ENCODE measurements around the gene DMD.

DMD gene

DNA sequence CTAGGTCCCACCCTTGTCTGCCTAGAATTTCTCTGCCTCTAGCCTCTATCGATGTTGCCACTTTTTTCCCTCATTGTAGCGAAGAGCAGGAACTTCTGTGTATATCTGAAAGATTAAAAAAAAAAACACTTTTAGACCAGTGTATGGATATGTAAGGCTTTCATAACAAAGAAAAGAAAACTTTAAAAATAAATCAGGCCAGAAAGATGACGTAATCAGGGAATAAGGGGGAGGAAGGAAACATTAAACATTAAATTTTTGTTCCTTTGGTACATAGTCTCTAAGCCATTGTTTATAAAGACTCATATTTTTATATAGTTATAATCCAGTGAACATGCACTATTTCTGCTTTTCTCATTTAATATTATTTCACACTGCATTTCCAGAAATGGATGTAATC, 2113.3 kb downstream of the DMD start:
- Histone ChIP-seq H3K36me3 (replicated peaks; ENCODE audit: low read depth, low read length) (peaks cover 3% of the 10 kb centered on the region), H3K9ac (ENCODE audit: low read length) (no peak overlapping the region), H3K27me3 (ENCODE audit: low read depth, low read length) (no peaks in the 10 kb centered on the region), H3K4me1 (ENCODE audit: low read length) (peaks cover 71% of the 10 kb centered on the region), H3K4me3 (ENCODE audit: low read length) (no peak overlapping the region), H3K27ac (ENCODE audit: low read length) (peak overlapping the region; percentile 100), H3K79me2 (ENCODE audit: low read length) (no peaks in the 10 kb centered on the region), H3K4me2 (ENCODE audit: low read length) (no peak overlapping the region), H2AFZ (ENCODE audit: low read depth, low read length) (no peak overlapping the region), H4K20me1 (ENCODE audit: insufficient read depth, low read length) (no peaks in the 10 kb centered on the region), H3K9me3 (ENCODE audit: insufficient read depth, low read length) (no peaks in the 10 kb centered on the region)
- TF ChIP-seq EZH2phosphoT487 (IDR thresholded peaks at IDR 0.05; ENCODE audit: low read depth): no peak
- TF ChIP-seq, protein P1, sequence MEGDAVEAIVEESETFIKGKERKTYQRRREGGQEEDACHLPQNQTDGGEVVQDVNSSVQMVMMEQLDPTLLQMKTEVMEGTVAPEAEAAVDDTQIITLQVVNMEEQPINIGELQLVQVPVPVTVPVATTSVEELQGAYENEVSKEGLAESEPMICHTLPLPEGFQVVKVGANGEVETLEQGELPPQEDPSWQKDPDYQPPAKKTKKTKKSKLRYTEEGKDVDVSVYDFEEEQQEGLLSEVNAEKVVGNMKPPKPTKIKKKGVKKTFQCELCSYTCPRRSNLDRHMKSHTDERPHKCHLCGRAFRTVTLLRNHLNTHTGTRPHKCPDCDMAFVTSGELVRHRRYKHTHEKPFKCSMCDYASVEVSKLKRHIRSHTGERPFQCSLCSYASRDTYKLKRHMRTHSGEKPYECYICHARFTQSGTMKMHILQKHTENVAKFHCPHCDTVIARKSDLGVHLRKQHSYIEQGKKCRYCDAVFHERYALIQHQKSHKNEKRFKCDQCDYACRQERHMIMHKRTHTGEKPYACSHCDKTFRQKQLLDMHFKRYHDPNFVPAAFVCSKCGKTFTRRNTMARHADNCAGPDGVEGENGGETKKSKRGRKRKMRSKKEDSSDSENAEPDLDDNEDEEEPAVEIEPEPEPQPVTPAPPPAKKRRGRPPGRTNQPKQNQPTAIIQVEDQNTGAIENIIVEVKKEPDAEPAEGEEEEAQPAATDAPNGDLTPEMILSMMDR (IDR thresholded peaks at IDR 0.05; ENCODE audit: low read depth, low read length): no peak

DNA sequence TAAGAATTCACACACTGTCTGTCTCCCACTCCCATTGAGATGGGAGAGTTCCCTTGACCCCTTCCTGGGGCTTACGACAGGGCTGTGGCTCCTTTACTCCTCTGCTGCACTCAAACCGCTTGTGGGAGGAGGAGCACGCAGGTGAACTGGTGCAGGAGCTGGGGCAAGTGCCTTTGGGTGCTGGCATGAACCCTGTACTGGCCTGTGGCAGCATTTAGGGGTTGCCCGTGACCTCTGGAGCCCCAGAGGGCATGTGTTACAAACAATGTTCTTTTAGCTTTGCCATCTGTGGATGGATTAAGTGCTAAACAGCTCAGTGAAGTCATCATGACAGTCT, 2117.7 kb downstream of the DMD start:
- Histone ChIP-seq H3K36me3 (replicated peaks; ENCODE audit: low read depth, low read length) (peaks cover 3% of the 10 kb centered on the region), H3K4me3 (ENCODE audit: low read length) (no peak overlapping the region), H3K4me1 (ENCODE audit: low read length) (peaks cover 47% of the 10 kb centered on the region), H3K27ac (ENCODE audit: low read length) (peak overlapping the region; percentile 75), H2AFZ (ENCODE audit: low read depth, low read length) (peak overlapping the region; percentile 81; the same call in 1 of the 2 replicates), H3K27me3 (ENCODE audit: low read depth, low read length) (no peaks in the 10 kb centered on the region), H3K9ac (ENCODE audit: low read length) (peak overlapping the region; percentile 54; the same call in 1 of the 2 replicates), H4K20me1 (ENCODE audit: insufficient read depth, low read length) (no peaks in the 10 kb centered on the region), H3K9me3 (ENCODE audit: insufficient read depth, low read length) (no peaks in the 10 kb centered on the region), H3K4me2 (ENCODE audit: low read length) (peak overlapping the region; percentile 68), H3K79me2 (ENCODE audit: low read length) (no peaks in the 10 kb centered on the region)
- no peak for TF ChIP-seq EZH2phosphoT487 (IDR thresholded peaks at IDR 0.05; ENCODE audit: low read depth)
- TF ChIP-seq, protein P1 (IDR thresholded peaks at IDR 0.05; ENCODE audit: low read depth, low read length): no peak

DNA sequence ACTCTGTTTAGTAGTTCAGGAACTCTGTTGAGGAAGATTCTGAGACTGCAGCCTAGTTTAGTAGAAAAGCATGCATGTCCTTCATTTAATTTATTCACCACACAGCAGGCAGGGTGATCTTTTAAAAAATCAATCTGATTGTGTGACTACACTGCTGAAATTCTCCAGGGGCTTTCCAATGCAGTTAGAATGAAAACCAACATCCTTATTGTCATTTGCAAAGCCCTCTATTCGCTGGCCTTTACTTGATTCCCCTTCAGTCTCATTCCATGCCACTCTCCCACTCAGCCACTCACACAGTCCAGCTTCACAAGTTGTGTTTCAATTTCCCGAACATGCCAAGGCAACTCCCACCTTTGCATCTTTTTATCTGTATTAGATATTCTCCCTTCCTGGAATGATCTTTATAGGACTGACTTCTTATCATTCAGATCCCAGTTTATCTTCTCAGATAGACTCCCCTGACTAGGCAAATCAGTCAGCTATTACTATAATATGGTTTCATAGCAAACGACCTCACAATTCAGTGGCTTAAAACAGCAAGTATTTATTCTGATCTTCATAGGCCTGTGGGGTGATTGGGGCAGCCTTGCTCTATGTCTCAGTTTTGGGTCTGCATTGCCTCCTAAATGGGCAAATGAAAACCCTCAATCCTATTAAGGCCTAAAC, 2118.2 kb downstream of the DMD start:
- Histone ChIP-seq H3K9ac (ENCODE audit: low read length) (peak overlapping the region; percentile 54), H3K36me3 (replicated peaks; ENCODE audit: low read depth, low read length) (peaks cover 3% of the 10 kb centered on the region), H3K9me3 (ENCODE audit: insufficient read depth, low read length) (no peaks in the 10 kb centered on the region), H2AFZ (ENCODE audit: low read depth, low read length) (peak overlapping the region; percentile 81; the same call in 1 of the 2 replicates), H3K79me2 (ENCODE audit: low read length) (no peaks in the 10 kb centered on the region), H3K4me1 (ENCODE audit: low read length) (peaks cover 42% of the 10 kb centered on the region), H3K4me2 (ENCODE audit: low read length) (peak overlapping the region; percentile 68), H3K4me3 (ENCODE audit: low read length) (peak overlapping the region; percentile 10; the same call in 1 of the 2 replicates), H4K20me1 (ENCODE audit: insufficient read depth, low read length) (no peaks in the 10 kb centered on the region), H3K27ac (ENCODE audit: low read length) (peak overlapping the region; percentile 75), H3K27me3 (ENCODE audit: low read depth, low read length) (no peaks in the 10 kb centered on the region)
- TF ChIP-seq, protein P1 (IDR thresholded peaks at IDR 0.05; ENCODE audit: low read depth, low read length): no peak

DNA sequence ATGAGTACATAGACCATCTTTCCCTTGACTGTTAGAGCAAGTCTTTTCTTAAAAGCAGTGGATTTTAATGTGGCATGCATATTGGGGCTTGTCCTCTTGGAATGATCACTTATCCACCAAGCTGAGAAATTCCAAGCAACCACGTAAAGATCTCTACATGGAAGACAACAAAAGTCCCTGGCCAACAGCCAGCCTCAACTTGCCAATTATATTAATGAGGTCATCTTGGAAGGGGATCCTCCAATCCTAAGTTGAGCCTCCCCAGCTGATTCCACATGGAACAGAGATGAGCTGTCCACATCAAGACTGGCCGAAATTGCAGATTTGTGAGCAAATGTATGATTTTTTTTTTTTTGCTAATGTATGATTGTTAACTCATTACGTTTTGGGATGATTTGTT, 2118.9 kb downstream of the DMD start:
- 0 out of 2 replicates have a peak overlapping the region, but pooled peaks have one; percentile 81 for H2AFZ ChIP-seq (ENCODE audit: low read depth, low read length)
- H3K4me2 ChIP-seq (ENCODE audit: low read length): peak overlapping the region; percentile 68
- H3K4me1 ChIP-seq (ENCODE audit: low read length): peaks cover 35% of the 10 kb centered on the region
- H3K4me3 ChIP-seq (ENCODE audit: low read length): no peak overlapping the region
- H3K27ac ChIP-seq (ENCODE audit: low read length): peak overlapping the region; percentile 75
- no peaks in the 10 kb centered on the region for H4K20me1 ChIP-seq (ENCODE audit: insufficient read depth, low read length)
- H3K9ac ChIP-seq (ENCODE audit: low read length): peak overlapping the region; percentile 54
- H3K79me2 ChIP-seq (ENCODE audit: low read length): no peaks in the 10 kb centered on the region
- H3K27me3 ChIP-seq (ENCODE audit: low read depth, low read length): no peaks in the 10 kb centered on the region
- peaks cover 3% of the 10 kb centered on the region for H3K36me3 ChIP-seq (replicated peaks; ENCODE audit: low read depth, low read length)
- TF ChIP-seq EZH2phosphoT487 (IDR thresholded peaks at IDR 0.05; ENCODE audit: low read depth): no peak
- no peaks in the 10 kb centered on the region for H3K9me3 ChIP-seq (ENCODE audit: insufficient read depth, low read length)

Measured in OCI-LY3 (cell line).